ENCODE measurements around the gene EYA2.

- no peak for TF ChIP-seq POLR2A (IDR thresholded peaks at IDR 0.05; ENCODE audit: low read depth, low read length)
- TF ChIP-seq CTCF (IDR thresholded peaks at IDR 0.05; ENCODE audit: extremely low read depth in 1 of 2, insufficient read depth in 1 of 2, low read depth in 1 of 2, low read length in 2 of 2): no peak
- TF ChIP-seq MAX (IDR thresholded peaks at IDR 0.05; ENCODE audit: insufficient read depth, insufficient read length): no peak
- TF ChIP-seq JUN (IDR thresholded peaks at IDR 0.05; ENCODE audit: borderline replicate concordance, insufficient read depth, insufficient read length, low read depth): no peak
Measured at GRCh38 chr20:46850416-46850815, 44.2 kb upstream of the EYA2 start.

Data from endothelial cell of umbilical vein (primary cell).